Measurements from ENCODE around the gene IFI27L1.

GRCh38 chr14:94144765-94145164 is 63.7 kb downstream of the IFI27L1 start:
- no peak for TF ChIP-seq CTCF (IDR thresholded peaks at IDR 0.05)
- TF ChIP-seq EP300 (IDR thresholded peaks at IDR 0.05), result no peak
